Neutrophil (primary cell): ENCODE data around the gene LSM7.
A peak's percentile ranks its signal among the peaks of the same experiment; 100 is the strongest.

Experiments
- H3K27ac ChIP-seq: fragments of 200-600 bp; sonication (generic); 2 replicates; pipeline ENCODE4 v1.5.1; 2016; ENCODE audit warnings: mild to moderate bottlenecking, moderate library complexity
- H3K27me3 ChIP-seq: fragments of 200-600 bp; sonication (generic); 2 replicates; pipeline ENCODE4 v1.6.0; 2016; ENCODE audit warnings: mild to moderate bottlenecking
- H3K36me3 ChIP-seq: fragments of 200-600 bp; sonication (generic); 2 replicates; pipeline ENCODE4 v1.5.1; 2017
- H3K4me1 ChIP-seq, 2 experiments: fragments of 200-600 bp in 1 of 2; sonication (generic) in 1 of 2; 1 replicate in 1 of 2; 2 replicates in 1 of 2; pipeline versions ENCODE4 v1.5.1 to v1.6.1; 2013 to 2016; ENCODE audit warnings: low read depth in 1 of 2, low read length in 1 of 2, mild to moderate bottlenecking in 1 of 2, moderate library complexity in 1 of 2; ENCODE audit not compliant: control insufficient read depth in 1 of 2, insufficient read depth in 1 of 2
- H3K4me3 ChIP-seq, 2 experiments: fragments of 200-600 bp in 1 of 2; sonication (generic) in 1 of 2; 1 replicate in 1 of 2; 2 replicates in 1 of 2; pipeline ENCODE4 v1.5.1; 2013 to 2016; ENCODE audit warnings: low read depth in 1 of 2, low read length in 1 of 2, mild to moderate bottlenecking in 1 of 2, moderate library complexity in 1 of 2
- H3K9me3 ChIP-seq: fragments of 200-600 bp; sonication (generic); 2 replicates; pipeline ENCODE4 v1.5.1; 2016
- TF ChIP-seq, protein P1 (sequence below): fragments of 200-600 bp; sonication (generic); IDR thresholded peaks from 2 replicates; pipeline ENCODE4 v1.5.1; 2016; ENCODE audit warnings: antibody characterized with exemption

The LSM7 gene

DNA sequence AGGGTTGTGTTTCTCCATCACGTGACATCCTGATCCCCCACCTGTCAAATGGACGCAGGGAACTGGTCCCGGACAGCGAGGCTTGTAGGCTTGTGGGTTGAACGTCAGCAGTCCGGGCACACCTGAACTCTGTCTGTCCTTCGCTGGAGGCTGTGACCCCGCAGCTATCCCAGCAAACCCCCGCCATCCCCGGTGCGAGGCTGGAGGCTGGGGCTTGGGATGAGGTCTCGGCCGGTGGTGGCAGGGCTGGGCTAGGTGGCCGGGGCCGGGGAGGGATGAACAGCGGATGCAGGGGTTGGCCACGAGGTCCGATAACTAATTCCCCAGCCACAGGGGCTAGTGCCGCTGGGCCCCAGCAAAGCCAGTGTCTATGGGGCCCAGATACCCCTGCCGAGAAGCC lies 8.8 kb downstream of the LSM7 start:
- Histone ChIP-seq H3K9me3 (no peaks in the 10 kb centered on the region), H3K4me3 (no peak overlapping the region), H3K27ac (no peak overlapping the region), H3K36me3 (peaks cover 9% of the 10 kb centered on the region), H3K27me3 (no peaks in the 10 kb centered on the region), H3K4me1 (peaks cover 14 to 15% of the 10 kb centered on the region in 2 experiments)
- TF ChIP-seq, protein P1, sequence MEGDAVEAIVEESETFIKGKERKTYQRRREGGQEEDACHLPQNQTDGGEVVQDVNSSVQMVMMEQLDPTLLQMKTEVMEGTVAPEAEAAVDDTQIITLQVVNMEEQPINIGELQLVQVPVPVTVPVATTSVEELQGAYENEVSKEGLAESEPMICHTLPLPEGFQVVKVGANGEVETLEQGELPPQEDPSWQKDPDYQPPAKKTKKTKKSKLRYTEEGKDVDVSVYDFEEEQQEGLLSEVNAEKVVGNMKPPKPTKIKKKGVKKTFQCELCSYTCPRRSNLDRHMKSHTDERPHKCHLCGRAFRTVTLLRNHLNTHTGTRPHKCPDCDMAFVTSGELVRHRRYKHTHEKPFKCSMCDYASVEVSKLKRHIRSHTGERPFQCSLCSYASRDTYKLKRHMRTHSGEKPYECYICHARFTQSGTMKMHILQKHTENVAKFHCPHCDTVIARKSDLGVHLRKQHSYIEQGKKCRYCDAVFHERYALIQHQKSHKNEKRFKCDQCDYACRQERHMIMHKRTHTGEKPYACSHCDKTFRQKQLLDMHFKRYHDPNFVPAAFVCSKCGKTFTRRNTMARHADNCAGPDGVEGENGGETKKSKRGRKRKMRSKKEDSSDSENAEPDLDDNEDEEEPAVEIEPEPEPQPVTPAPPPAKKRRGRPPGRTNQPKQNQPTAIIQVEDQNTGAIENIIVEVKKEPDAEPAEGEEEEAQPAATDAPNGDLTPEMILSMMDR = no peak

DNA sequence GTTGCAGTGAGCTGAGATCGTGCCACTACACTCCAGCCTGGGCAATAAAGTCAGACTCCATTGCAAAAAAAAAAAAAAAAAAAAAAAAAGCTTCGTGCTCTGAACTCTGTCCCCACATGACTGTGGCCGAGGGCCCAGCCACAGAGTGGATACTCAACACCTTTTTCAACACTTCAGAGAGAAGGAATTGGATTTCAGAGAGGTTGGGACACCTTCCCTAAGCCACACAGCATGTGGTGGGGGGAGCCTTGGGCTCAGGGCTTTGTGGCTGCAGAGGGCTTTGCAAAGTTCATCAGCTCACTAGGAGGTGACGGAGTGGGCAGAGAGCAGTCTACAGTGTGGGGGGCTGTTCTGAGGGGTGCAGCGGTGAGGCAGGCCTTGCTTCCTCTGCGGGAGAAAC lies 9.5 kb downstream of the LSM7 start:
- no peaks in the 10 kb centered on the region for H3K27me3 ChIP-seq
- TF ChIP-seq, protein P1 = no peak
- H3K9me3 ChIP-seq = no peaks in the 10 kb centered on the region
- H3K4me3 ChIP-seq = no peak overlapping the region
- peaks cover 4% of the 10 kb centered on the region for H3K36me3 ChIP-seq
- H3K4me1 ChIP-seq = peaks cover 14 to 15% of the 10 kb centered on the region in 2 experiments
- no peak overlapping the region for H3K27ac ChIP-seq

DNA sequence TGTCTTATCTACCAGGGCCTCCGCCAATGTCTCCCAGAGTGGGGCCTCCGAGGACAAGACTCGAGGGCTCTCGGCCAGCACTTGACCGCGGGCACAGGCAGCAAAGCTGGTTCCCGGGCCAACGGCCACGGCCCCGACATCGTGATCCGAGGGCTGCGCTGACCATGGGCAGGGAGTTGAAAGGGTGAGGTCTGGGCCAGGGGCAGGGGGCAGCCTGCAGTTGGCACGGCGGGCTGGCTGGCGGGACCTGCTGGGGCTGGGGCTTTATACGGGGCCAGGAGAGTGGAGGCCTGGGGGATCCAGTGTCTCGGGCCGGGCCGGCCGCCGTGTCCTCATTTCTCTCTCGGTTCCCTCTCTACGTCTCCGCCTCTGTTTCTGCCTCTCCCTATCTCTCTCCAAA lies 10.6 kb downstream of the LSM7 start:
- no peak overlapping the region for H3K27ac ChIP-seq
- no peaks in the 10 kb centered on the region for H3K9me3 ChIP-seq
- no peak overlapping the region for H3K4me3 ChIP-seq
- no peaks in the 10 kb centered on the region for H3K36me3 ChIP-seq
- peaks cover 14 to 15% of the 10 kb centered on the region in 2 experiments for H3K4me1 ChIP-seq
- peaks cover 8% of the 10 kb centered on the region for H3K27me3 ChIP-seq
- TF ChIP-seq, protein P1 = no peak

DNA sequence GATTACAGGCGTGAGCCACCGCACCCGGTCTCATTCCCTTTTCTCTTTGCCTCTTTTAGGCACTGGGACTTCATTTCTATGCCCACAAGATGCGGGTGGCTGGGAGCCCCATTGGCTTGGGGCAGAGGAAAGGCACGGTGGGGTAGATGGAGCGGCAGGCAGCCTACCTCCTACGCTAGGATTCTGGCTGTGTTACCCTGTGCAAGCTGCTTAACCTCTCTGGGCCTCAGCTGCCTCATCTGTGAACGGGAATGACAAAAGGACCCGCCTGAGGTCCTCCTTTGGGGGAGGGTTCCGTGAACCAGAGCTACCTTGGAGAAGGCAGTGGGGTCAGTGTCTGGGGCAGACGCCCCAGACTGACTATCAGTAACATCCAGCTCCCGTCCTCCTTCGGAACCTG lies 11.1 kb downstream of the LSM7 start:
- Histone ChIP-seq H3K27me3 (peaks cover 13% of the 10 kb centered on the region), H3K4me1 (peaks cover 14 to 15% of the 10 kb centered on the region in 2 experiments), H3K36me3 (no peaks in the 10 kb centered on the region), H3K4me3 (no peak overlapping the region), H3K9me3 (no peaks in the 10 kb centered on the region), H3K27ac (no peak overlapping the region)
- TF ChIP-seq, protein P1 = no peak

DNA sequence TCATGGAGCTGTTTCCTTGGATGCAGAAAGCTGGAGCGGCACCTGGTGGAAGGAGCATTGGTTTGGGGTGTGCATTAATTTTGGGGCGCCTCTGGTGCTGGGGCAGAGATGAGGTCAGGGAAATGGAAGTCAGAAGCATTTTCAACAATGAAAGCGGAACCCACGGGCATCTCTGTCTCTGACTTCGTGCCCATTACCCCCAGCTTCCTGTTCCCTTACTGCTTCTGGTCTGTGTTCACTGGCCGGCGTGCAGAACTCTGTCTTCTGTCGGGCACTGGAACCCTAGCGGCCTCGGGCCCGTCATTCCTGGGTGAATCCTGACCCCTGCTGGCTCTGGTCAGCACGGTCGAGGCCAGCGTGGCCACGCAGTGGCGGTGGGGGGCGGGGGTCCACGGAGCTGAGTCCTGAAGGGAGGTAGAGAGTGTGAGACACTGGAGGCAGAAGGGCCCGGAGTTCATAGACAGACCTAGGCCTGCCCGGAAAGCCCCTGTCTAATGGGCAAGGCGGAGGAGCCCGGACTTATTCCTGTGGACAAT lies 12.5 kb downstream of the LSM7 start:
- peaks cover 27% of the 10 kb centered on the region for H3K27me3 ChIP-seq
- TF ChIP-seq, protein P1 = peak; percentile 95
- no peaks in the 10 kb centered on the region for H3K9me3 ChIP-seq
- no peaks in the 10 kb centered on the region for H3K36me3 ChIP-seq
- peak overlapping the region; percentile 88 for H3K27ac ChIP-seq
- H3K4me1 ChIP-seq = peaks cover 14 to 15% of the 10 kb centered on the region in 2 experiments
- H3K4me3 ChIP-seq = peak overlapping the region; percentile 15 to 39
